ENCODE data around the gene CTPS1.

- TF ChIP-seq, protein P1, sequence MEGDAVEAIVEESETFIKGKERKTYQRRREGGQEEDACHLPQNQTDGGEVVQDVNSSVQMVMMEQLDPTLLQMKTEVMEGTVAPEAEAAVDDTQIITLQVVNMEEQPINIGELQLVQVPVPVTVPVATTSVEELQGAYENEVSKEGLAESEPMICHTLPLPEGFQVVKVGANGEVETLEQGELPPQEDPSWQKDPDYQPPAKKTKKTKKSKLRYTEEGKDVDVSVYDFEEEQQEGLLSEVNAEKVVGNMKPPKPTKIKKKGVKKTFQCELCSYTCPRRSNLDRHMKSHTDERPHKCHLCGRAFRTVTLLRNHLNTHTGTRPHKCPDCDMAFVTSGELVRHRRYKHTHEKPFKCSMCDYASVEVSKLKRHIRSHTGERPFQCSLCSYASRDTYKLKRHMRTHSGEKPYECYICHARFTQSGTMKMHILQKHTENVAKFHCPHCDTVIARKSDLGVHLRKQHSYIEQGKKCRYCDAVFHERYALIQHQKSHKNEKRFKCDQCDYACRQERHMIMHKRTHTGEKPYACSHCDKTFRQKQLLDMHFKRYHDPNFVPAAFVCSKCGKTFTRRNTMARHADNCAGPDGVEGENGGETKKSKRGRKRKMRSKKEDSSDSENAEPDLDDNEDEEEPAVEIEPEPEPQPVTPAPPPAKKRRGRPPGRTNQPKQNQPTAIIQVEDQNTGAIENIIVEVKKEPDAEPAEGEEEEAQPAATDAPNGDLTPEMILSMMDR (IDR thresholded peaks at IDR 0.05; ENCODE audit: insufficient read depth, low read length) = no peak
- TF ChIP-seq POLR2AphosphoS5 (IDR thresholded peaks at IDR 0.05; ENCODE audit: low read depth) (0 out of 2 replicates have a peak, but pooled peaks have one; percentile 39), SPI1 (IDR thresholded peaks at IDR 0.05; ENCODE audit: borderline replicate concordance, low read depth) (no peak), GABPA (IDR thresholded peaks at IDR 0.05; ENCODE audit: low read depth) (no peak)
- TF ChIP-seq, protein P2, sequence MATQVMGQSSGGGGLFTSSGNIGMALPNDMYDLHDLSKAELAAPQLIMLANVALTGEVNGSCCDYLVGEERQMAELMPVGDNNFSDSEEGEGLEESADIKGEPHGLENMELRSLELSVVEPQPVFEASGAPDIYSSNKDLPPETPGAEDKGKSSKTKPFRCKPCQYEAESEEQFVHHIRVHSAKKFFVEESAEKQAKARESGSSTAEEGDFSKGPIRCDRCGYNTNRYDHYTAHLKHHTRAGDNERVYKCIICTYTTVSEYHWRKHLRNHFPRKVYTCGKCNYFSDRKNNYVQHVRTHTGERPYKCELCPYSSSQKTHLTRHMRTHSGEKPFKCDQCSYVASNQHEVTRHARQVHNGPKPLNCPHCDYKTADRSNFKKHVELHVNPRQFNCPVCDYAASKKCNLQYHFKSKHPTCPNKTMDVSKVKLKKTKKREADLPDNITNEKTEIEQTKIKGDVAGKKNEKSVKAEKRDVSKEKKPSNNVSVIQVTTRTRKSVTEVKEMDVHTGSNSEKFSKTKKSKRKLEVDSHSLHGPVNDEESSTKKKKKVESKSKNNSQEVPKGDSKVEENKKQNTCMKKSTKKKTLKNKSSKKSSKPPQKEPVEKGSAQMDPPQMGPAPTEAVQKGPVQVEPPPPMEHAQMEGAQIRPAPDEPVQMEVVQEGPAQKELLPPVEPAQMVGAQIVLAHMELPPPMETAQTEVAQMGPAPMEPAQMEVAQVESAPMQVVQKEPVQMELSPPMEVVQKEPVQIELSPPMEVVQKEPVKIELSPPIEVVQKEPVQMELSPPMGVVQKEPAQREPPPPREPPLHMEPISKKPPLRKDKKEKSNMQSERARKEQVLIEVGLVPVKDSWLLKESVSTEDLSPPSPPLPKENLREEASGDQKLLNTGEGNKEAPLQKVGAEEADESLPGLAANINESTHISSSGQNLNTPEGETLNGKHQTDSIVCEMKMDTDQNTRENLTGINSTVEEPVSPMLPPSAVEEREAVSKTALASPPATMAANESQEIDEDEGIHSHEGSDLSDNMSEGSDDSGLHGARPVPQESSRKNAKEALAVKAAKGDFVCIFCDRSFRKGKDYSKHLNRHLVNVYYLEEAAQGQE (IDR thresholded peaks at IDR 0.05; ENCODE audit: insufficient replicate concordance, low read depth) = no peak
Observed at GRCh38 chr1:41020109-41020576, 40.6 kb downstream of the CTPS1 start.

Measured in HL-60 (cell line).